Fibroblast of lung (primary cell): ENCODE results near the gene CD48. TPM values are rescaled to one million over a fixed set of nuclear protein-coding genes. Genes with fewer than 3 reads are reported as not detected.

Experiments used
- DNase-seq, 2 donors: peaks; one replicate each; pipeline versions ENCODE4 v3.0.0 to v3.0.0-alpha.2; 2010; ENCODE audit warnings: low read depth in 2 of 2
- H2AFZ ChIP-seq: 2 replicates; pipeline ENCODE4 v1.5.1; 2012; ENCODE audit warnings: low read length, control low read depth, inconsistent platforms
- H3K27ac ChIP-seq: 2 replicates; pipeline ENCODE4 v1.5.1; 2011; ENCODE audit warnings: low read length, control low read depth; ENCODE audit not compliant: insufficient read depth
- H3K27me3 ChIP-seq: 2 replicates; pipeline ENCODE4 v1.5.1; 2011; ENCODE audit warnings: mild to moderate bottlenecking, low read length; ENCODE audit not compliant: control insufficient read depth, insufficient read depth
- H3K36me3 ChIP-seq: 2 replicates; pipeline ENCODE4 v1.5.1; 2011; ENCODE audit warnings: low read length; ENCODE audit not compliant: control insufficient read depth, insufficient read depth
- H3K4me1 ChIP-seq: 2 replicates; pipeline ENCODE4 v1.5.1; 2011; ENCODE audit warnings: low read length; ENCODE audit not compliant: control insufficient read depth, insufficient read depth; ENCODE audit errors: extremely low read depth
- H3K4me2 ChIP-seq: 2 replicates; pipeline ENCODE4 v1.5.1; 2011; ENCODE audit warnings: low read length, control low read depth; ENCODE audit not compliant: insufficient read depth; ENCODE audit errors: extremely low read depth
- H3K4me3 ChIP-seq, 4 experiments: fragments of 200-600 bp in 1 of 4; sonication (generic) in 1 of 4; replicated peaks in 1 of 4; 2 replicates each; pipeline ENCODE4 v1.5.1; 2011 to 2016; ENCODE audit warnings: low read length in 4 of 4, low read depth in 3 of 4, mild to moderate bottlenecking in 3 of 4, control low read depth in 2 of 4, inconsistent platforms in 1 of 4, mixed read lengths in 1 of 4; ENCODE audit not compliant: insufficient read depth in 1 of 4; ENCODE audit errors: control extremely low read depth in 1 of 4
- H3K79me2 ChIP-seq: 2 replicates; pipeline ENCODE4 v1.5.1; 2012; ENCODE audit warnings: mild to moderate bottlenecking, low read length, inconsistent platforms; ENCODE audit not compliant: control insufficient read depth, insufficient read depth
- H3K9ac ChIP-seq: 2 replicates; pipeline ENCODE4 v1.5.1; 2011; ENCODE audit warnings: mild to moderate bottlenecking, low read length, control low read depth; ENCODE audit not compliant: insufficient read depth
- H3K9me3 ChIP-seq: 2 replicates; pipeline ENCODE4 v1.5.1; 2012; ENCODE audit warnings: low read depth, low read length; ENCODE audit not compliant: control insufficient read depth, insufficient read depth
- H4K20me1 ChIP-seq: 2 replicates; pipeline ENCODE4 v1.5.1; 2011; ENCODE audit warnings: low read length; ENCODE audit not compliant: control insufficient read depth, insufficient read depth; ENCODE audit errors: extremely low read depth
- EZH2 ChIP-seq: IDR thresholded peaks from 2 replicates; pipeline ENCODE4 v1.5.1; 2012; ENCODE audit warnings: low read length, control low read depth, mild to moderate bottlenecking; ENCODE audit errors: missing control alignments
- polyA plus RNA-seq, 2 donors: library from polyadenylated mRNA; depleted of rRNA in 1 of 2; stranded (reverse) in 1 of 2; unstranded in 1 of 2; fragments of >200 nt; gene quantifications; 2 replicates each; pipeline ENCODE4 v1.2.1, GENCODE V29; 2011 to 2012; ENCODE audit warnings: missing spikeins in 1 of 2
- total RNA-seq: library from RNA; depleted of rRNA; stranded (reverse); fragments of >200 nt; gene quantifications from 2 replicates; pipeline ENCODE4 v1.2.1, GENCODE V29; 2014
- TF ChIP-seq, protein P1 (sequence below), 2 donors: IDR thresholded peaks in 1 of 2; conservative IDR thresholded peaks in 1 of 2; 1 replicate in 1 of 2; 2 replicates in 1 of 2; pipeline ENCODE4 v1.5.1; 2011 to 2012; ENCODE audit warnings: low read length in 2 of 2, control low read depth in 1 of 2, inconsistent platforms in 1 of 2, low read depth in 1 of 2, mild to moderate bottlenecking in 1 of 2

Gene CD48
- total and polyA plus RNA-seq, 2 donors (not counting 1 experiment from before 2014, with no cell fraction given), result not detected

- Histone ChIP-seq H4K20me1 (no peaks in the 10 kb centered on the region), H3K4me2 (no peak overlapping the region), H2AFZ (no peak overlapping the region), H3K4me3 (no peak overlapping the region), H3K27ac (no peak overlapping the region), H3K9me3 (no peaks in the 10 kb centered on the region), H3K36me3 (no peaks in the 10 kb centered on the region), H3K9ac (no peak overlapping the region), H3K79me2 (no peaks in the 10 kb centered on the region), H3K27me3 (no peaks in the 10 kb centered on the region), H3K4me1 (no peaks in the 10 kb centered on the region)
- TF ChIP-seq, protein P1, sequence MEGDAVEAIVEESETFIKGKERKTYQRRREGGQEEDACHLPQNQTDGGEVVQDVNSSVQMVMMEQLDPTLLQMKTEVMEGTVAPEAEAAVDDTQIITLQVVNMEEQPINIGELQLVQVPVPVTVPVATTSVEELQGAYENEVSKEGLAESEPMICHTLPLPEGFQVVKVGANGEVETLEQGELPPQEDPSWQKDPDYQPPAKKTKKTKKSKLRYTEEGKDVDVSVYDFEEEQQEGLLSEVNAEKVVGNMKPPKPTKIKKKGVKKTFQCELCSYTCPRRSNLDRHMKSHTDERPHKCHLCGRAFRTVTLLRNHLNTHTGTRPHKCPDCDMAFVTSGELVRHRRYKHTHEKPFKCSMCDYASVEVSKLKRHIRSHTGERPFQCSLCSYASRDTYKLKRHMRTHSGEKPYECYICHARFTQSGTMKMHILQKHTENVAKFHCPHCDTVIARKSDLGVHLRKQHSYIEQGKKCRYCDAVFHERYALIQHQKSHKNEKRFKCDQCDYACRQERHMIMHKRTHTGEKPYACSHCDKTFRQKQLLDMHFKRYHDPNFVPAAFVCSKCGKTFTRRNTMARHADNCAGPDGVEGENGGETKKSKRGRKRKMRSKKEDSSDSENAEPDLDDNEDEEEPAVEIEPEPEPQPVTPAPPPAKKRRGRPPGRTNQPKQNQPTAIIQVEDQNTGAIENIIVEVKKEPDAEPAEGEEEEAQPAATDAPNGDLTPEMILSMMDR (conservative IDR thresholded peaks at IDR 0.05 in 1 of 2, IDR thresholded peaks at IDR 0.05 in 1 of 2; ENCODE audit: low read depth in 1 of 2, low read length in 2 of 2), result no peak
- no peak for TF ChIP-seq EZH2
- DNase-seq, result no peak
Measured at GRCh38 chr1:160643138-160643537, 68.5 kb downstream of the CD48 start.

GRCh38 chr1:160642281-160642644 lies 69.4 kb downstream of the CD48 start:
- no peaks in the 10 kb centered on the region for H4K20me1 ChIP-seq
- no peaks in the 10 kb centered on the region for H3K4me1 ChIP-seq
- H3K27me3 ChIP-seq, result no peaks in the 10 kb centered on the region
- TF ChIP-seq EZH2, result no peak
- TF ChIP-seq, protein P1 (conservative IDR thresholded peaks at IDR 0.05 in 1 of 2, IDR thresholded peaks at IDR 0.05 in 1 of 2; ENCODE audit: low read depth in 1 of 2, low read length in 2 of 2), result no peak
- H3K4me2 ChIP-seq, result no peak overlapping the region
- no peak overlapping the region for H3K9ac ChIP-seq
- no peaks in the 10 kb centered on the region for H3K79me2 ChIP-seq
- no peak overlapping the region for H2AFZ ChIP-seq
- no peak for DNase-seq
- H3K4me3 ChIP-seq, result no peak overlapping the region
- H3K9me3 ChIP-seq, result no peaks in the 10 kb centered on the region
- no peak overlapping the region for H3K27ac ChIP-seq
- no peaks in the 10 kb centered on the region for H3K36me3 ChIP-seq

- H3K4me1 ChIP-seq, result no peaks in the 10 kb centered on the region
- H3K27ac ChIP-seq, result no peak overlapping the region
- H3K4me3 ChIP-seq, result no peak overlapping the region
- no peaks in the 10 kb centered on the region for H3K79me2 ChIP-seq
- H3K27me3 ChIP-seq, result no peaks in the 10 kb centered on the region
- TF ChIP-seq EZH2, result no peak
- TF ChIP-seq, protein P1 (conservative IDR thresholded peaks at IDR 0.05 in 1 of 2, IDR thresholded peaks at IDR 0.05 in 1 of 2; ENCODE audit: low read depth in 1 of 2, low read length in 2 of 2), result no peak
- no peaks in the 10 kb centered on the region for H3K36me3 ChIP-seq
- H3K4me2 ChIP-seq, result no peak overlapping the region
- DNase-seq, result no peak
- H2AFZ ChIP-seq, result no peak overlapping the region
- H3K9ac ChIP-seq, result no peak overlapping the region
- no peaks in the 10 kb centered on the region for H4K20me1 ChIP-seq
- H3K9me3 ChIP-seq, result no peaks in the 10 kb centered on the region
Measured at GRCh38 chr1:160641323-160642280, 70.0 kb downstream of the CD48 start.
